Gastrocnemius medialis (tissue), 4 donors: ENCODE measurements around the gene TCF4.

ENCODE experiments used
- CTCF ChIP-seq, 5 experiments: fragments of 450-650 bp in 3 of 5; fragments of 200-600 bp in 2 of 5; sonication (generic) in 2 of 5; IDR thresholded peaks in 4 of 5; conservative IDR thresholded peaks in 1 of 5; 1 replicate in 4 of 5; 2 replicates in 1 of 5; pipeline ENCODE4 v1.5.1; 2016 to 2019; ENCODE audit warnings: antibody characterized with exemption in 5 of 5, mild to moderate bottlenecking in 3 of 5, moderate library complexity in 3 of 5
- POLR2A ChIP-seq, 2 donors: fragments of 450-650 bp; IDR thresholded peaks; one replicate each; pipeline ENCODE4 v1.6.1; 2017; ENCODE audit warnings: antibody characterized with exemption in 2 of 2, mild to moderate bottlenecking in 2 of 2, moderate library complexity in 2 of 2

- TF ChIP-seq CTCF (IDR thresholded peaks at IDR 0.05 in 4 of 5, conservative IDR thresholded peaks at IDR 0.05 in 1 of 5) (no peak), POLR2A (IDR thresholded peaks at IDR 0.05) (no peak)
These were observed 58.4 kb downstream of the TCF4 start for GRCh38 chr18:55529581-55529980.
